Stimulated activated CD4-positive, alpha-beta T cell treated with anti-CD3 and anti-CD28 coated beads, TNF-alpha, amount 100 ng/mL, for 24 hours (primary cell): Measurements from ENCODE around the gene PCDHA8.
"Not testable (repeated sequence)": the region's sequence is repeated elsewhere in the genome, so short reads cannot be mapped to it uniquely, and the experiment has no call there.

Experiments used
- DNase-seq, 3 experiments: peaks; one replicate each; pipeline ENCODE4 v3.0.0-alpha.2; 2020; ENCODE audit warnings: low read depth in 3 of 3

Gene PCDHA8

DNA sequence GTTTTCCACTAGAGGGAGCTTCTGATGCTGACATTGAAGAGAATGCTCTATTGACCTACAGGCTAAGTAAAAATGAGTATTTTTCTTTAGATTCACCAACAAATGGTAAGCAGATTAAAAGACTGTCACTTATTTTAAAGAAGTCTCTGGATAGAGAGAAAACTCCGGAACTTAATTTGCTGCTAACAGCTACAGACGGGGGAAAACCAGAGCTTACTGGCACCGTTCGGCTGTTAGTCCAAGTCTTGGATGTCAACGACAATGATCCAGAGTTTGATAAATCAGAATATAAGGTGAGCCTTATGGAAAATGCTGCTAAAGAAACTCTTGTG lies 28.5 kb downstream of the PCDHA8 start:
- DNase-seq: no peak

DNA sequence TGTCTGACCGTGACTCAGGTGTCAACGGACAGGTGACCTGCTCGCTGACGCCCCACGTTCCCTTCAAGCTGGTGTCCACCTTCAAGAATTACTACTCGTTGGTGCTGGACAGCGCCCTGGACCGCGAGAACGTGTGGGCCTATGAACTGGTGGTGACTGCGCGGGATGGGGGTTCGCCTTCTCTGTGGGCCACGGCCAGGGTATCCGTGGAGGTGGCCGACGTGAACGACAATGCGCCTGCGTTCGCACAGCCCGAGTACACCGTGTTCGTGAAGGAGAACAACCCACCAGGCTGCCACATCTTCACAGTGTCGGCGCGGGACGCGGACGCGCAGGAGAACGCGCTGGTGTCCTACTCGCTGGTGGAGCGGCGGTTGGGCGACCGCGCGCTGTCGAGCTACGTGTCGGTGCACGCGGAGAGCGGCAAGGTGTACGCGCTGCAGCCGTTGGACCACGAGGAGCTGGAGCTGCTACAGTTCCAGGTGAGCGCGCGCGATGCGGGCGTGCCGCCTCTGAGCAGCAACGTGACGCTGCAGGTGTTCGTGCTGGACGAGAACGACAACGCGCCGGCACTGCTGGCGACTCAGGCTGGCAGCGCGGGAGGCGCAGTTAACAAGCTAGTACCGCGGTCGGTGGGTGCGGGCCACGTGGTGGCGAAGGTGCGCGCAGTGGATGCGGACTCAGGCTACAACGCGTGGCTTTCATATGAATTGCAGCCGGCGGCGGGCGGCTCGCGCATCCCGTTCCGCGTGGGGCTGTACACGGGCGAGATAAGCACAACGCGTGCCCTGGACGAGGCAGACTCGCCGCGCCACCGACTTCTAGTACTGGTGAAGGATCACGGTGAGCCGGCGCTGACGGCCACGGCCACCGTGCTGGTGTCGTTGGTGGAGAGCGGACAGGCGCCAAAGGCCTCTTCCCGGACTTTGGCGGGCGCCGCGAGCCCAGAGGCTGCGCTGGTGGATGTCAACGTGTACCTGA lies 29.5 kb downstream of the PCDHA8 start:
- no peak for DNase-seq

DNA sequence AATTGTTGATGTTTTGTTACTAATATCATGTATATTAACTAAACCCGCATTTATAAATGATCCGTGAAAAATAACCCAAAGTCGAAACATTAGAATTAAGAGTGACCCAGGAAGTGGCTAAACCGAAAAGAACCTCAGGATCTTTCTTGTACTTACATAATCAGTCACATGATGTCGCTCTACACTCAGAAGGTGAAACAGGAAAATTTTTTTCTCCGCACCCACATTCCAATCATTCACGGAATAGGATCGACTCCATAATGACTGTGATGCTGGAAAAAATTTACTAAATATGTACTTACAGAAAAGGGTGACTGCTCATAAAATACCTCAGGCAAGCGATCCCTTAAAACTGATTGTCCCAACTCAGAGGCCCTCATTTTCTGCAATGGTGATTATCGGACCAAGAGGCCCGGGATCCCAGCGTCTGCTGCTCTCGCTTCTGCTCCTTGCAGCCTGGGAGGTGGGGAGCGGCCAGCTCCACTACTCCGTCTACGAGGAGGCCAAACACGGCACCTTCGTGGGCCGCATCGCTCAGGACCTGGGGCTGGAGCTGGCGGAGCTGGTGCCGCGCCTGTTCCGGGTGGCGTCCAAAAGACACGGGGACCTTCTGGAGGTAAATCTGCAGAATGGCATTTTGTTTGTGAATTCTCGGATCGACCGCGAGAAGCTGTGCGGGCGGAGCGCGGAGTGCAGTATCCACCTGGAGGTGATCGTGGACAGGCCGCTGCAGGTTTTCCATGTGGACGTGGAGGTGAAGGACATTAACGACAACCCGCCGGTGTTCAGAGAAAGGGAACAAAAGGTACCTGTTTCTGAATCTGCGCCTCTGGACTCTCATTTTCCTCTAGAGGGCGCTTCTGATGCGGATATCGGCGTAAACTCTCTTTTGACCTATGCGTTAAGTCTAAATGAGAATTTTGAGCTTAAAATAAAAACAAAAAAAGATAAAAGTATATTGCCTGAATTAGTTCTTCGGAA lies 34.4 kb downstream of the PCDHA8 start, which contains the start of gene PCDHA12:
PCDHA12 (plus strand) TSS at position 224 of the 981 bp plus-strand sequence; CDS start at position 389, 165 bp downstream.
- no peak for DNase-seq

DNA sequence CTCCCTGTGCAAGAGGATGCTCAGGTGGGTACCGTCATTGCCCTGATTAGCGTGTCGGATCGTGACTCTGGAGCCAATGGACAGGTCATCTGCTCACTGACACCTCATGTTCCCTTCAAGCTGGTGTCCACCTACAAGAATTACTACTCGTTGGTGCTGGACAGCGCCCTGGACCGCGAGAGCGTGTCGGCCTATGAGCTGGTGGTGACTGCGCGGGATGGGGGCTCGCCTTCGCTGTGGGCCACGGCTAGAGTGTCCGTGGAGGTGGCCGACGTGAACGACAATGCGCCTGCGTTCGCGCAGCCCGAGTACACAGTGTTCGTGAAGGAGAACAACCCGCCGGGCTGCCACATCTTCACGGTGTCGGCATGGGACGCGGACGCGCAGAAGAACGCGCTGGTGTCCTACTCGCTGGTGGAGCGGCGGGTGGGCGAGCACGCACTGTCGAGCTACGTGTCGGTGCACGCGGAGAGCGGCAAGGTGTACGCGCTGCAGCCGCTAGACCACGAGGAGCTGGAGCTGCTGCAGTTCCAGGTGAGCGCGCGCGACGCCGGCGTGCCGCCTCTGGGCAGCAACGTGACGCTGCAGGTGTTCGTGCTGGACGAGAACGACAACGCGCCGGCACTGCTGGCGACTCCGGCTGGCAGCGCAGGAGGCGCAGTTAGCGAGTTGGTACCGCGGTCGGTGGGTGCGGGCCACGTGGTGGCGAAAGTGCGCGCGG lies 35.7 kb downstream of the PCDHA8 start:
- DNase-seq: not testable (repeated sequence)

DNA sequence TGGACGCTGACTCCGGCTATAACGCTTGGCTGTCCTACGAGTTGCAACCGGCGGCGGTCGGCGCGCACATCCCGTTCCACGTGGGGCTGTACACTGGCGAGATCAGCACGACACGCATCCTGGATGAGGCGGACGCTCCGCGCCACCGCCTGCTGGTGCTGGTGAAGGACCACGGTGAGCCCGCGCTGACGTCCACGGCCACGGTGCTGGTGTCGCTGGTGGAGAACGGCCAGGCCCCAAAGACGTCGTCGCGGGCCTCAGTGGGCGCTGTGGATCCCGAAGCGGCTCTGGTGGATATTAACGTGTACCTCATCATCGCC lies 36.2 kb downstream of the PCDHA8 start:
- no peak for DNase-seq

DNA sequence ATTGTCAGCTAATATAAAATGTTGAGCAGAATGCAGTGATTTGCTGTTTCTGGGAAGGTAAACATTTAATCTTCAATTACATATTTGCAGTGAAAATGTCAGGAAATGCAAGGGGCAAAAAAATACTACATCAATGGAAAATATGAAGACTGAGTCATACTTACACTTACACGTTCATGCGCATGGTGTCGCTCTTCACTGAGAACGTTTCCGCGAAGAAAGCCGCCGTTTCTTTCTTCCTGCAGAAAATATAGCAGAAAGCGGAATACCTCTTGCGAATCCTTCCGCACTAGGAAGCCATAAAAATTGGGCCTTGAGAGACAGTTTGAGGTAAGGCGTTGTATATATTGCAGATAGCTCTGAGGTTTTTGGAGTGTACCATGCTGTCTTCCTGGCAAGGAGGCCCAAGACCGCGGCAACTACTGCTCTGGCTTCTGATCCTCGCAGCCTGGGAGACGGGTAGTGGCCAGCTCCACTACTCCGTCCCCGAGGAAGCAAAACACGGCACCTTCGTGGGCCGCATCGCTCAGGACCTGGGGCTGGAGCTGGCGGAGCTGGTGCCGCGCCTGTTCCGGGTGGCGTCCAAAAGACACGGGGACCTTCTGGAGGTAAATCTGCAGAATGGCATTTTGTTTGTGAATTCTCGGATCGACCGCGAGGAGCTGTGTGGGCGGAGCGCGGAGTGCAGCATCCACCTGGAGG lies 41.1 kb downstream of the PCDHA8 start, which contains the start of gene PCDHA13:
PCDHA13 (plus strand) TSS at position 236 of the 702 bp plus-strand sequence; CDS start at position 381, 145 bp downstream.
- no peak for DNase-seq

DNA sequence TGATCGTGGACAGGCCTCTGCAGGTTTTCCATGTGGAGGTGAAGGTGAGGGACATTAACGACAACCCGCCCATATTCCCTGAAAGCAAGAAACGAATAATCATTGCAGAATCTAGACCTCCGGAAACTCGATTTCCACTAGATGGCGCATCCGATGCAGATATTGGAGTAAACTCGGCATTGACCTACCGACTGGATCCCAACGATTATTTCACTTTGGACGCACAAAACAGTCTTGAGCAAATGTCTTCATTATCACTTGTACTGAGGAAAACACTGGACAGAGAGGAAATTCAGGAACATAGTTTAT lies 41.6 kb downstream of the PCDHA8 start:
- DNase-seq: no peak

DNA sequence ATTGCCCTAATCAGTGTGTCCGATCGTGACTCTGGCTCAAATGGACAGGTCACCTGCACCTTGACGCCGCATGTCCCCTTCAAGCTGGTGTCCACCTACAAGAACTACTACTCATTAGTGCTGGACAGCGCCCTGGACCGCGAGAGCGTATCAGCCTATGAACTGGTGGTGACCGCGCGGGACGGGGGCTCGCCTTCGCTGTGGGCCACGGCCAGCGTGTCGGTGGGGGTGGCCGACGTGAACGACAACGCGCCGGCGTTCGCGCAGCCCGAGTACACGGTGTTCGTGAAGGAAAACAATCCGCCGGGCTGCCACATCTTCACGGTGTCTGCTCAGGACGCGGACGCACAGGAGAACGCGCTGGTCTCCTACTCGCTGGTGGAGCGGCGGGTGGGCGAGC lies 42.4 kb downstream of the PCDHA8 start:
- no peak for DNase-seq

DNA sequence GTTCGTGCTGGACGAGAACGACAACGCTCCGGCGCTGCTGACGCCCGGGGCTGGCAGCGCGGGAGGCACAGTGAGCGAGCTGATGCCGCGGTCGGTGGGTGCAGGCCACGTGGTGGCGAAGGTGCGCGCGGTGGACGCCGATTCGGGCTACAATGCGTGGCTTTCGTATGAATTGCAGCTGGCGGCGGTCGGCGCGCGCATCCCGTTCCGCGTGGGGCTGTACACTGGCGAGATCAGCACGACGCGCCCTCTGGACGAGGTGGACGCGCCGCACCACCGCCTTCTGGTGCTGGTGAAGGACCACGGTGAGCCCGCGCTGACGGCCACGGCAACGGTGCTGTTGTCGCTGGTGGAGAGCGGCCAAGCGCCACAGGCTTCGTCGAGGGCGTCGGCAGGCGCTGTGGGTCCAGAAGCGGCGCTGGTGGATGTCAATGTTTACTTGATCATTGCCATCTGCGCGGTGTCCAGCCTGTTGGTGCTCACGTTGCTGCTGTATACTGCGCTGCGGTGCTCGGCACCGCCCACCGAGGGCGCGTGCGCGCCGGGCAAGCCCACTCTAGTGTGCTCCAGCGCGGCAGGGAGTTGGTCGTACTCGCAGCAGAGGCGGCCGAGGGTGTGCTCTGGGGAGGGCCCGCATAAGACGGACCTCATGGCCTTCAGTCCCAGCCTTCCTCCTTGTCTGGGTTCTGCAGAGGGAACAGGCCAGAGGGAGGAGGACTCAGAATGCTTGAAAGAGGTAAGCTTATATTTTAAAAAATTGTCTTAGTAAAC lies 43.1 kb downstream of the PCDHA8 start:
- DNase-seq: no peak
